ENCODE data around the gene IMPG1. TPM values are rescaled to one million over a fixed set of nuclear protein-coding genes. Genes with fewer than 3 reads are reported as not detected.

Gene IMPG1
- total RNA-seq, 2 donors from 2014 or later, result not detected

- peaks cover 35% of the 10 kb centered on the region for H3K27me3 Mint-ChIP-seq (ENCODE audit: insufficient read depth)
- no peak for DNase-seq
- no peak overlapping the region for H3K27ac Mint-ChIP-seq
- 89 to 100% methylated on average over 1 to 2 of the region's 2 CpGs for WGBS, 2 experiments (ENCODE audit: insufficient coverage in 1 of 2, insufficient read length in 1 of 2)
- Histone ChIP-seq H3K27ac (ENCODE audit: low read depth, low read length) (no peak overlapping the region), H3K4me3 (ENCODE audit: low read length) (no peak overlapping the region), H3K4me1 (ENCODE audit: control insufficient read depth, insufficient read depth, low read length) (peaks cover 2% of the 10 kb centered on the region), H3K9ac (ENCODE audit: extremely low read depth, low read length, poor library complexity, severe bottlenecking) (no peak overlapping the region), H3K27me3 (ENCODE audit: control insufficient read depth, insufficient read depth, low read length, poor library complexity, severe bottlenecking) (no peaks in the 10 kb centered on the region), H3K9me3 (ENCODE audit: control insufficient read depth, low read length) (no peaks in the 10 kb centered on the region), H3K36me3 (ENCODE audit: control insufficient read depth, insufficient read depth, low read length) (no peaks in the 10 kb centered on the region)
- H3K4me3 Mint-ChIP-seq, result no peak overlapping the region
- H3K9me3 Mint-ChIP-seq, result no peaks in the 10 kb centered on the region
- peaks cover 28% of the 10 kb centered on the region for H3K4me1 Mint-ChIP-seq
- TF ChIP-seq CTCF (conservative IDR thresholded peaks at IDR 0.05), result no peak
- H3K36me3 Mint-ChIP-seq (ENCODE audit: low read depth), result no peaks in the 10 kb centered on the region
These were observed 129.1 kb downstream of the IMPG1 start for GRCh38 chr6:75943381-75943780.

DNA sequence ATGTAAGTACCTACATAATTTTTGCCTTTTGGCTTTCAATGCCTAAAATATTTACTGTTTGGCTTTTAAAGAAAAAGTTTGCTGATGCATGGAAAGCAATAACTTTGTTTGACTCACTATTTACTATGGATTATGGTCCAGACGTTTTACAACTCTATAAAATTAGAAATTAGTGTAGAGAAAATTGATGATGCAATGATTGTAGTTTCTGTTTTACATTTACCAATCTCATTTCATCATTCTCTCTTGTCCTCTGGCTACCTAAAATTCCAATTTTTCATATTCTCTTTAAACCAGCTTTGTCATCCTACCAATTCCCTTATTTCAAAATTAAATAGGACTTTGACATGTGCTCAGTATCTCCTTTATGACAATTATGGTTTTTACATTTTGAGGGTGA lies 131.0 kb downstream of the IMPG1 start:
- Histone ChIP-seq H3K9me3 (ENCODE audit: control insufficient read depth, low read length) (no peaks in the 10 kb centered on the region), H3K4me1 (ENCODE audit: control insufficient read depth, insufficient read depth, low read length) (no peaks in the 10 kb centered on the region), H3K9ac (ENCODE audit: extremely low read depth, low read length, poor library complexity, severe bottlenecking) (no peak overlapping the region), H3K27ac (ENCODE audit: low read depth, low read length) (no peak overlapping the region), H3K4me3 (ENCODE audit: low read length) (no peak overlapping the region), H3K36me3 (ENCODE audit: control insufficient read depth, insufficient read depth, low read length) (no peaks in the 10 kb centered on the region), H3K27me3 (ENCODE audit: control insufficient read depth, insufficient read depth, low read length, poor library complexity, severe bottlenecking) (no peaks in the 10 kb centered on the region)
- no peak for TF ChIP-seq CTCF (conservative IDR thresholded peaks at IDR 0.05)
- no CpG with 5 or more reads among the region's 1 CpG for WGBS, 2 experiments (ENCODE audit: insufficient coverage in 1 of 2, insufficient read length in 1 of 2)
- Mint-ChIP-seq H3K36me3 (ENCODE audit: low read depth) (no peaks in the 10 kb centered on the region), H3K4me3 (no peak overlapping the region), H3K27me3 (ENCODE audit: insufficient read depth) (peaks cover 40% of the 10 kb centered on the region), H3K4me1 (peaks cover 12% of the 10 kb centered on the region), H3K9me3 (no peaks in the 10 kb centered on the region), H3K27ac (no peak overlapping the region)
- DNase-seq, result no peak

GRCh38 chr6:75940564-75940963 lies 131.9 kb downstream of the IMPG1 start:
- no peak overlapping the region for H3K27ac Mint-ChIP-seq
- Histone ChIP-seq H3K27me3 (ENCODE audit: control insufficient read depth, insufficient read depth, low read length, poor library complexity, severe bottlenecking) (no peaks in the 10 kb centered on the region), H3K4me1 (ENCODE audit: control insufficient read depth, insufficient read depth, low read length) (no peaks in the 10 kb centered on the region), H3K4me3 (ENCODE audit: low read length) (no peak overlapping the region), H3K27ac (ENCODE audit: low read depth, low read length) (no peak overlapping the region), H3K9ac (ENCODE audit: extremely low read depth, low read length, poor library complexity, severe bottlenecking) (no peak overlapping the region), H3K9me3 (ENCODE audit: control insufficient read depth, low read length) (no peaks in the 10 kb centered on the region), H3K36me3 (ENCODE audit: control insufficient read depth, insufficient read depth, low read length) (no peaks in the 10 kb centered on the region)
- peaks cover 3% of the 10 kb centered on the region for H3K4me1 Mint-ChIP-seq
- no peaks in the 10 kb centered on the region for H3K36me3 Mint-ChIP-seq (ENCODE audit: low read depth)
- no peak for DNase-seq
- no peaks in the 10 kb centered on the region for H3K9me3 Mint-ChIP-seq
- 69 to 78% methylated on average over 3 to 4 of the region's 4 CpGs for WGBS, 2 experiments (ENCODE audit: insufficient coverage in 1 of 2, insufficient read length in 1 of 2)
- no peak overlapping the region for H3K4me3 Mint-ChIP-seq
- TF ChIP-seq CTCF (conservative IDR thresholded peaks at IDR 0.05), result no peak
- H3K27me3 Mint-ChIP-seq (ENCODE audit: insufficient read depth), result peaks cover 44% of the 10 kb centered on the region

Data from endodermal cell (in vitro differentiated cells).